GM12875 (cell line): ENCODE results near the gene MSI2.

ENCODE experiments used
- H3K4me3 ChIP-seq: one replicate; pipeline ENCODE4 v1.5.1; 2011; ENCODE audit warnings: low read depth, low read length, control low read depth
- TF ChIP-seq, protein P1 (sequence below): IDR thresholded peaks from 2 replicates; pipeline ENCODE4 v1.5.1; 2011; ENCODE audit warnings: low read depth, mild to moderate bottlenecking, control low read depth, inconsistent platforms, low read length, moderate library complexity, borderline replicate concordance; ENCODE audit not compliant: insufficient read depth

The MSI2 gene

DNA sequence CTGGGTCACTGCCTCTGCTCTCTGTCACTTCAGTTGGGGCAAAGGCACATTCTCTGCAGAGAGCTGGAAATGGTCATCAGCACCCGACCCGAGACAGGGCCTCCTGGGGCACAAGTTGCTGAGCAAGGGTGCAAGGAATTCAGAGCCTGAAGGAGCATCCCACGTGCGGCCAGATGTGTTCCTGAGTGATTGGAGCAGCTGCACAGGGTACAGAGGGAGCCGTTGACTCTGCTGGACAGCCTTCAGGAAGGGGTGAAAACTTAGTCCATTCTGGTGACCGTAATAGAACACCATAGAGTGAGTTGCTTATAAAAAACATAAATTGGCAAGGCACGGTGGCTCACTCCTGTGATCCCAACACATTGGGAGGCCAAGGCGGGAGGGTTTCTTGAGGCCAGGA, 382.0 kb downstream of the MSI2 start:
- H3K4me3 ChIP-seq, result no peak overlapping the region
- TF ChIP-seq, protein P1, sequence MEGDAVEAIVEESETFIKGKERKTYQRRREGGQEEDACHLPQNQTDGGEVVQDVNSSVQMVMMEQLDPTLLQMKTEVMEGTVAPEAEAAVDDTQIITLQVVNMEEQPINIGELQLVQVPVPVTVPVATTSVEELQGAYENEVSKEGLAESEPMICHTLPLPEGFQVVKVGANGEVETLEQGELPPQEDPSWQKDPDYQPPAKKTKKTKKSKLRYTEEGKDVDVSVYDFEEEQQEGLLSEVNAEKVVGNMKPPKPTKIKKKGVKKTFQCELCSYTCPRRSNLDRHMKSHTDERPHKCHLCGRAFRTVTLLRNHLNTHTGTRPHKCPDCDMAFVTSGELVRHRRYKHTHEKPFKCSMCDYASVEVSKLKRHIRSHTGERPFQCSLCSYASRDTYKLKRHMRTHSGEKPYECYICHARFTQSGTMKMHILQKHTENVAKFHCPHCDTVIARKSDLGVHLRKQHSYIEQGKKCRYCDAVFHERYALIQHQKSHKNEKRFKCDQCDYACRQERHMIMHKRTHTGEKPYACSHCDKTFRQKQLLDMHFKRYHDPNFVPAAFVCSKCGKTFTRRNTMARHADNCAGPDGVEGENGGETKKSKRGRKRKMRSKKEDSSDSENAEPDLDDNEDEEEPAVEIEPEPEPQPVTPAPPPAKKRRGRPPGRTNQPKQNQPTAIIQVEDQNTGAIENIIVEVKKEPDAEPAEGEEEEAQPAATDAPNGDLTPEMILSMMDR, result no peak

DNA sequence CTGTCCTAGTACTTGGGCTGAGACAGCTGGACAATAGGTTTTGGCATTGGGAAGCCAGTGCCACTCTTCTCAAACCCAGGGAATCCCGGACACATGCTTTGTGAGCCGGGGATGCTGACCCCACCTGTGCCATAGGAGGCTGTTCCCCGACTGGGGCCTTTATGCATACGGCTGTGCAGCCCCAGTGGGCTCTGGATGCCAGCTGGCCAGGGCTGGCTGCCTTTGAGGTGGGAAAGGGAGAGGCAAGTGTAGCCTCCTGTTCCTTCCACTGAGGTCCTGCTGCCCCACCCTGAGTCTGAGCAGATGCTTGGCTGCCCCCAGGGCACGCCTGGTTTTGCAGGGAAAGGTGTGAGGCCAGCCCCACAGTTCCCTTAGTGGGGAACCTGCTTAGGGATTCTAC, 383.1 kb downstream of the MSI2 start:
- TF ChIP-seq, protein P1, result no peak
- H3K4me3 ChIP-seq, result no peak overlapping the region

DNA sequence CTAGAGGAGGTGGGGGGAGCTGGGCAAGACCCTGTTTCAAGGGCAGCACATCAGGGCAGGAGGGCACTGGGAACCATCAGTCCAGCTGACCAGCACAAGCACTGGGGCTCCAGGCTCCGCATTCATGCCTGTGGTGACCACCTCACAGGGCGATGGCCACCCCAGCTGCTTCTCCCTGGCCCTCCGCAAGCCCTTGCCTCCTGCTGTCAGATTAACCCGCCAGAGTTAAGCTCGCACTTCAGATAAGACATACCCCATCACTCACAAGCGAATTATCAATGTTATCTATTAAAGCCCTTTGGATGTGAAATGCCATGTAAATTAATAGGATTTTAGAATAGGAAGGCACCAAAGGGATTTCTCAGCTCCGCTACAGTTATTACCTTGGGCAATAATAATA, 383.8 kb downstream of the MSI2 start:
- no peak overlapping the region for H3K4me3 ChIP-seq
- TF ChIP-seq, protein P1, result no peak

DNA sequence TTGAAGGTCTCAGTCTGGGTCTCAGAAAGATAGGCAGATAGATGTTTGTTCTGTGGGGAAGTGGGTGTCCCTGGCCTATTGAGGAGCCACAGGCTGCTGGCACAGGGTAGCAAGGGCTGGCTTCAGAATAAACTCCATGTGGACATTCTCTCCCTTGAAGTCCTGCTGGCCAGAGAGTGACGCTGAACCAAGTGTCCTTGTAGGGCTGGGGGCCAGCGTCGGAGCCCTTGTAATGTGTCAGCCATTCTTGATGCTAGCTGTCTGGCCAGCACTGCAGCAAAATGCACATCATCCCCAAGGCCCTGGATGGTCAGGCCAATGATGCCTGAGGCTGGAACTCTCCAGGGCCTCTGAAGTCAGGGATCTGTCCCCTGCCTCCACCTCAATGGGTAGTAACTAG, 385.4 kb downstream of the MSI2 start:
- TF ChIP-seq, protein P1, result no peak
- no peak overlapping the region for H3K4me3 ChIP-seq

DNA sequence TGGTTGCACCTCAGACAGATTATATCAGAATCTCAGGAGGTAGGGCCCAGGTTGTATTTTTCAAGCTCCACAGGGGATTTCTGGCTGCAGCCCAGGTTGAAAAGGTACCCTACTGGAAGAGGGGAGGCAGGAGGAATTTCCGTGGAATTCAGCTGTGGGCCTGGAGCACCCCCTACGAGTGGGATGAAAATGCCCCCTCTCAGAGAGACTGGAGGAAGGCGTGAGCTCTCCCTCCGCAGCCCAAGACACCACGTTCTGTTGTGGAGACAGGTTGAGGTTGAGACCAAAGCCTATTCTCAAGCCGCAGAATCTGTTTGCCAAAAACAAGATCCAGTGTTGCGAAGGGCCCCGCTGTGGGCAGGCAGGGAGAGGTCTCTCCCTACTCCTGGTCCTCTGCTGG, 386.7 kb downstream of the MSI2 start:
- TF ChIP-seq, protein P1, result no peak
- H3K4me3 ChIP-seq, result no peak overlapping the region

DNA sequence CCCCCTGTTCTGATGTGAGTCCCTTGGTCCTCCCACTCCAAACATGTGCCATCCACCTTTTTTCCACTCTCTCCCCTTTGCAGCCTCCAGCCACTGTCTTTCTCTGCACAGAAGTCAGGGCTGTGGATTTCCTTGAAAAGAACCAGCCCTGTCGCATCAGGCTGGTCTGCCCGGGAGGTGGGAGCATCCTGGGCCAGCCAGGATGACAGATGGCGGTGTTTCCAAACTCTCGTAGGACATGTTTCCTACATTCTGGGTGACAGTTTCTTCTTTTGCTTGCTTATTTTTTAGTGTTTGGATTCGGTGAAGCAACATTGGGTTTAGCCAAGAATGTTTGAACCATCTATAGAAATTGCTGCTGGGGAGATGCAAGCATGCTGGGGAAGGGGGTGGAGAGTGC, 388.0 kb downstream of the MSI2 start:
- no peak overlapping the region for H3K4me3 ChIP-seq
- TF ChIP-seq, protein P1, result no peak

DNA sequence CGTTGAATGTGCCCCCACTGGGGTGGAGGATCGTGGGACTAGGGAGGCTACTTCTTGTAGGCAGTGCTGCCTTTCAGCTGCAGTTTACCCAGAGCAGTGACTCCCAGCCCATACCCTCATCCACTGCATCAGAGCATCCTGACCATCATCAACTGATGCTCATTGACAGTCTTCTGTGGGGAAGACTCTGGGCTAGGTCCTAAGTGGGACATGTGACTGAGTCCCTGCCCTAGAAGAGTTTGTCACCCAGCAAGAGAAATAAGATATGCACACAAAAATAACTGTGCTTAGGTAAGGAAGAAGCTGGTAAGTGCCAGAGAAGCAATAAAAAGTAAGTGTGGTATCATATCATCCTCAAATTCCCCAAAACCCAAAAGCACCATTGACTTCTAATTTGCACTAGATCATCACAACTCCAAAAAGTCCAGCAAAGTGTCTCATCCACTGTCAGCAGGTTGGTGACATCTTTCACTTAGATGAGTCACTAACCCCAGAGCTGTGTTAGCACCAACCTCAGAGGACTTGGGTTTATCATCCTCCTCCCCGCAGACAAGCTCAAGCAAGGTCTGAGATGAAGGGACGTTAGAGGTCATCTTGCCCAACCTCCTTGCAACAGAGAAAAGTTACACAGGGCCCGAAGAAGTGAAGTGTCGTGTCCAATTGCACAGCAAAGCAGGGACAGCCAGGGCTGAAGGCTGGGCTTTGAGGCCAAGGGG, 389.8 kb downstream of the MSI2 start:
- no peak overlapping the region for H3K4me3 ChIP-seq
- TF ChIP-seq, protein P1, result no peak
